ENCODE measurements around the gene ZGPAT. TPM values are rescaled to one million over a fixed set of nuclear protein-coding genes. Genes with fewer than 3 reads are reported as not detected.

Gene ZGPAT
- total RNA-seq, 1 experiment from 2014 or later: 27.6 TPM

GRCh38 chr20:63778034-63778752, 70.4 kb downstream of the ZGPAT start:
- no peak overlapping the region for H3T11ph ChIP-seq (ENCODE audit: low read length)
- peaks cover 23 to 24% of the 10 kb centered on the region in 2 experiments for H3K4me1 Mint-ChIP-seq
- H2BK15ac ChIP-seq (ENCODE audit: low read depth, low read length): no peak overlapping the region
- DNase-seq: no peak
- no peak overlapping the region for H3K9ac ChIP-seq (ENCODE audit: extremely low read depth, insufficient read length, low read length)
- TF ChIP-seq, protein P1, sequence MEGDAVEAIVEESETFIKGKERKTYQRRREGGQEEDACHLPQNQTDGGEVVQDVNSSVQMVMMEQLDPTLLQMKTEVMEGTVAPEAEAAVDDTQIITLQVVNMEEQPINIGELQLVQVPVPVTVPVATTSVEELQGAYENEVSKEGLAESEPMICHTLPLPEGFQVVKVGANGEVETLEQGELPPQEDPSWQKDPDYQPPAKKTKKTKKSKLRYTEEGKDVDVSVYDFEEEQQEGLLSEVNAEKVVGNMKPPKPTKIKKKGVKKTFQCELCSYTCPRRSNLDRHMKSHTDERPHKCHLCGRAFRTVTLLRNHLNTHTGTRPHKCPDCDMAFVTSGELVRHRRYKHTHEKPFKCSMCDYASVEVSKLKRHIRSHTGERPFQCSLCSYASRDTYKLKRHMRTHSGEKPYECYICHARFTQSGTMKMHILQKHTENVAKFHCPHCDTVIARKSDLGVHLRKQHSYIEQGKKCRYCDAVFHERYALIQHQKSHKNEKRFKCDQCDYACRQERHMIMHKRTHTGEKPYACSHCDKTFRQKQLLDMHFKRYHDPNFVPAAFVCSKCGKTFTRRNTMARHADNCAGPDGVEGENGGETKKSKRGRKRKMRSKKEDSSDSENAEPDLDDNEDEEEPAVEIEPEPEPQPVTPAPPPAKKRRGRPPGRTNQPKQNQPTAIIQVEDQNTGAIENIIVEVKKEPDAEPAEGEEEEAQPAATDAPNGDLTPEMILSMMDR (conservative IDR thresholded peaks at IDR 0.05): no peak
- no peaks in the 10 kb centered on the region for H3K9me3 ChIP-seq (ENCODE audit: control insufficient read depth, low read depth, low read length)
- no peak overlapping the region for H3K4me2 ChIP-seq (ENCODE audit: insufficient read depth, insufficient read length, low read length)
- H3K23ac ChIP-seq (ENCODE audit: insufficient read length, low read depth, low read length): no peak overlapping the region
- no peak overlapping the region for H3K27ac ChIP-seq (ENCODE audit: insufficient read length, low read depth, low read length)
- no peaks in the 10 kb centered on the region for H3K27me3 ChIP-seq (ENCODE audit: insufficient read depth, low read length)
- H3K4ac ChIP-seq (ENCODE audit: low read depth, low read length): no peak overlapping the region
- no peaks in the 10 kb centered on the region for H4K20me1 ChIP-seq (ENCODE audit: control insufficient read depth, insufficient read depth, insufficient read length)
- no peak overlapping the region for H2BK120ac ChIP-seq (ENCODE audit: low read depth, low read length, poor library complexity, severe bottlenecking)
- H4K91ac ChIP-seq (ENCODE audit: insufficient read length, low read depth, low read length): no peak overlapping the region
- H2BK12ac ChIP-seq (ENCODE audit: insufficient read length, low read depth, low read length): no peak overlapping the region
- peak overlapping the region in 1 of 3 experiments; percentile 30; a peak in 2 of 7 replicates for H3K27ac Mint-ChIP-seq
- no peak overlapping the region for H4K5ac ChIP-seq (ENCODE audit: insufficient read length, low read depth, low read length)
- no peak overlapping the region for H3K18ac ChIP-seq (ENCODE audit: insufficient read length, low read depth, low read length)
- H3K23me2 ChIP-seq (ENCODE audit: insufficient read length, low read depth, low read length, poor library complexity, severe bottlenecking): peaks cover 7% of the 10 kb centered on the region
- no peaks in the 10 kb centered on the region; the same call in 1 of the 2 replicates for H3K27me3 Mint-ChIP-seq (ENCODE audit: low read depth)
- WGBS (ENCODE audit: extremely low coverage, insufficient read length, low lambda C conversion rate): no CpG with 5 or more reads among the region's 19 CpGs
- H2BK20ac ChIP-seq (ENCODE audit: low read depth, low read length, poor library complexity, severe bottlenecking): no peak overlapping the region
- no peak overlapping the region for H4K8ac ChIP-seq (replicated peaks; ENCODE audit: insufficient read length, low read depth, low read length)
- no peak overlapping the region for H2AFZ ChIP-seq (ENCODE audit: low read length)
- no peaks in the 10 kb centered on the region; a peak in 2 of 5 replicates for H3K9me3 Mint-ChIP-seq
- peaks cover 2% of the 10 kb centered on the region for H3K79me1 ChIP-seq (ENCODE audit: insufficient read depth, low read depth, low read length, poor library complexity, severe bottlenecking)
- H3K79me2 ChIP-seq (ENCODE audit: insufficient read depth, low read length): peaks cover 2% of the 10 kb centered on the region; the same call in 1 of the 2 replicates
- H2AK5ac ChIP-seq (ENCODE audit: insufficient read length, low read length): no peak overlapping the region
- H3K56ac ChIP-seq (ENCODE audit: insufficient read length, low read depth, low read length): no peak overlapping the region
- H3K4me1 ChIP-seq (ENCODE audit: insufficient read depth, low read length): no peaks in the 10 kb centered on the region
- H3K36me3 Mint-ChIP-seq (ENCODE audit: insufficient read depth in 1 of 3, low read depth in 3 of 3): peaks cover 3 to 16% (median 16%) of the 10 kb centered on the region in 3 experiments; a peak in 6 of 7 replicates
- no peak overlapping the region for H3K4me3 Mint-ChIP-seq
- no peak overlapping the region for H2BK5ac ChIP-seq (ENCODE audit: insufficient read length, low read length)
- no peak overlapping the region for H3K14ac ChIP-seq (ENCODE audit: insufficient read depth, low read length)

Measured in H9 (cell line).